Glomerular visceral epithelial cell (primary cell): ENCODE data around the gene LRRC7.

ENCODE experiments used
- DNase-seq: peaks from one replicate; pipeline ENCODE4 v3.0.0-alpha.2; 2016; ENCODE audit errors: extremely low spot score

The LRRC7 gene

DNA sequence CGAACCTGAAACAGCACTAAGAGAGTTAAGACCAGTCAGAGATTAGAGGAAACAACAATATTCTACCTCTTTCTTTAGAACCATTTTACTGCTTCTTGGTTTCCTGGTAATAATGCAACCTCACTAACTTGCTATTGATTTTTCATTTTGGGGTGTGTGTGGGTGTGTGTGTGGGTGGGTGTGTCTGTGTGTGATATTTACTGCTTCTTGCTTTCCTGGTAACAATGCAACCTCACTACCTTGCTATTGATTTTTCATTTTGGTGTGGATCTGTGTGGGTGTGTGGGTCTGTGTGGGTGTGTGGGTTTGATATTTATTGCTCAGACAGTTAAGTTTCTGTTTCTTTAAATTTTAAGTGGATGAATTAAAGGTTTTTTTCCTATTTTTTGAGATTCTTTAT lies 208.8 kb downstream of the LRRC7 start:
- DNase-seq: no peak

- DNase-seq: no peak
These were observed 209.7 kb downstream of the LRRC7 start for GRCh38 chr1:69777423-69777822.

- DNase-seq: no peak
These were observed 210.2 kb downstream of the LRRC7 start for GRCh38 chr1:69777971-69778370.

DNA sequence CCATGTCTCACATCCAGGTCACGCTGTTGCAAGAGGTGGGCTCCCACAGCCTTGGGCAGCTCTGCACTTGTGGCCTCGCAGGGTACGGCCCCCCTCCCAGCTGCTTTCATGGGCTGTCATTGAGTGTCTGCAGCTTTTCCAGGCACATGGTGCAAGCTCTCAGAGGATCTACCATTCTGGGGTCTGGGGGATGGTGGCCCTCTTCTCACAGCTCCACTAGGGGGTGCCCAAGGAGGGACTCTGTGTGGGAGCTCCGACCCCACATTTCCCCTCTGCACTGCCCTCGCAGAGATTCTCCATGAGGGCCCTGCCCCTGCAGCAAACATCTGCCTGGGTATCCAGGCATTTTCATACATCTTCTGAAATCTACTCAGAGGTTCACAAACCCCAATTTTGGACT lies 219.4 kb downstream of the LRRC7 start:
- DNase-seq: no peak

- DNase-seq: no peak
These were observed 223.6 kb downstream of the LRRC7 start for GRCh38 chr1:69791311-69791710.

DNA sequence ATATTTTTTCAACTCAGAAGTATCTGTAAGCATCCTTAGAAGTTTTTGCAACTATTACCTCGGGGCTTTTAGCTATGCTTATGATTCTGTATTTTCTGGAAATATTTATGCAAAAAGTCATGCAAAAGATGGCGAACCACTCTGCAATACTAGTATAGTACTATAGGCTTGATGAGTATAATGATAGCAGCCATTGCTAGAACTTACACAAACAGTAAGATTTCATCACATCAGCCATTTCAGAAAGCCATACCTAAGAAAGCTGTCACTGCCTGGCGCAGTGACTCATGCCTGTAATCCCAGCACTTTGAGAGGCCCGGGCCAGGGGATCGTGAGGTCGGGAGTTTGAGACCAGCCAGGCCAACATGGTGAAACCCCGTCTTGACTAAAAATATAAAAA lies 227.1 kb downstream of the LRRC7 start:
- no peak for DNase-seq

GRCh38 chr1:69814926-69815325 lies 247.2 kb downstream of the LRRC7 start:
- DNase-seq: no peak

DNA sequence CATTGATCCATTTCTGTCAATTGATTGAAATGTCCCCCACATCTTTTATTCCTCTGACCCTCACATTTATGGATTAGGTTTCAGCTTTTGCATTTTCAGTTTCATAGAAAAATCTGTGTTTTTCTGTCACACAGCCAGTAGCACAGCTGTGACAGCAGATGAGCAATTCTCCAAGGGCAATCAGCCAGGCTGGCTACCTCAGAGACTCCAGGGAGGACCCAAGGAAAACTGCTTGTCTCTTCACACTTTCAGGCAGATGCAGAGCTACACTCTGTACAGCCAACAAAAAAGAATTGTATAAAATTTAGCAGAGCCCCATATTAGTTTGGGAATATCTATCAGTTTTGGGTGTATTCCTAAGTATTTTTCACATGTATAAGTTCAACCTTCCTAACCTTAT lies 257.2 kb downstream of the LRRC7 start:
- DNase-seq: no peak

GRCh38 chr1:69827732-69828131 lies 260.0 kb downstream of the LRRC7 start:
- no peak for DNase-seq

DNA sequence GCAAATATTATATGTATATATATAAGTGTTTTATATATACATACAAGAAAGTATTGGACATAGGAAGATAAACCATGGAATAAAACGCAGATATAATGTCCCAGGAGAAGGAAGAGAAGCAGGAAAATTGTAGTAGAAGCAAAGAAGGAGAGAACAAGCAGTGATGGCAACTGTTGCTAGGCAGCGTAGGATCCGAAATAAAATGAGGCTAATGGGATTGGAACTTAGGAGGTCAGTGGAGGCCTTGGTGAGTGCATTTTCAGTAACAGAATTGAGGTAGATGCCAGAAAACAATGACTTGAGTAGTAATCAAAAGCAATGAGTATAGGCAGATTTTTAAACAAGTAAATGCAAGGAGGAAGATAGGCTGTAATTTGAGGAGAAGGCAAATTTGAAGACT lies 265.8 kb downstream of the LRRC7 start:
- DNase-seq: no peak

- no peak for DNase-seq
These were observed 266.6 kb downstream of the LRRC7 start for GRCh38 chr1:69834336-69834735.

- no peak for DNase-seq
These were observed 268.2 kb downstream of the LRRC7 start for GRCh38 chr1:69835955-69836354.

DNA sequence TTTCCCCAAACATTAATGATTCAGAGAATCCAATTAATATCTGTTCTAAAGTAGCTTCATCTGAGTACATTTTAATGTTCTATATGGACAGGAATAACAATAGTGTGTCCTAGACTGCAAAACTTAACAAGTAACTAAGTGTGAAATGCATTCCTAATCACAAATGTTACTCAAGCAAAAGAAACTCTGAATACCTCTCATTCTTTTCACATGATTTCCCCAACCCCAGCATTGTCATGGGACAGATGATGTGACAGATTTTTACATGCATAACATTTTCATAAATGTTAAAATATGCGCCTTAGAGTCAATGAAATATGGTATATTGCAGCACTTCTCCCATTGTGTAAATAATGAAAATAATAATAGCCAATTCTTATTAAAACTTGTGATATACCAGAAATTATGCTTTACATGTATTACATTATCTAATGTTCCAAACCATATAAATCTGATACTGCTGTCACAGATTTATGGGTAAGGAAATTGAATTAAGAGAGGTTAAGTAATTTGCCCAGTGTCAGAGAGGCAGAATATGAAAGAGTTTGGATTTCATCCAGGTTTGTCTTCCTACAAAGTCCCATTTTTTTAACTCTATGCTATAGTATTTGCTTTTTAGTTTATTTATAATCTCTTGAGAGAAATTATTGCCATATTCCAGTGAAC lies 269.4 kb downstream of the LRRC7 start:
- DNase-seq: peak; percentile 40

DNA sequence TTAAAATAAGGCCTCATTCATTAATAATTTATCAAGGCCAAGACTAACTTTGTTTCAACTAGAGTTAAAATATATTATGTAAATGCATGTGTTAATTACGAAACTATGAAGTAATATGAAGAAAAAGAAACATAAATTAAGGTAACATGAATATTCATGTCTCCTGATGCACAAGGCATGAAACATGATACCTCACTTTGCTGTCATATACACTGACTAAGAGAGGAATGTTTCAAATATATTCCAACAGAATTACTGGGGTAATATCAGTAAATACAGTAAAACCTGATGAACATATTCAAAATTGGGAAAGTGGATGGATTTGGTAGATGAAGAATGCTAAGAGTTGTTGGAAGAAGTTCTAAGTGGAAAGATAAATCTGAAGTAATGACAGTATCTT lies 274.6 kb downstream of the LRRC7 start:
- no peak for DNase-seq

DNA sequence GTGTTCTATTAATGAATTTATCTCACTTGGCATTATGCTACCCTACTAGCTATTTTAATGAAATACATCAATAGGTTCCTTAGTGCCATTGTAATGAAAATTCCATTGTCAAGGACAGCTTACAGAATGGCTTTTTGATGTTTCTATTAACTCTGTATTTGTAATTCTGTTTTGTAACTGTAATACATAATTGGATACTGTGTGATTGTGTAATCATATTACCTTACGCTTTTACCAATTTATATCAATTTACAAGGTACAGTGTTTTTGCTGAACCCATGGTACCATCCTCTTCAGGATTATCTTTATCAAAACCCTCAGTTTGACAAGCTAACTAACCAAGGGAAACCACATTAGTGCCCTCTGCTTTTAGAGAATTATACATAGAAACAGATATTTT lies 277.9 kb downstream of the LRRC7 start:
- no peak for DNase-seq

DNA sequence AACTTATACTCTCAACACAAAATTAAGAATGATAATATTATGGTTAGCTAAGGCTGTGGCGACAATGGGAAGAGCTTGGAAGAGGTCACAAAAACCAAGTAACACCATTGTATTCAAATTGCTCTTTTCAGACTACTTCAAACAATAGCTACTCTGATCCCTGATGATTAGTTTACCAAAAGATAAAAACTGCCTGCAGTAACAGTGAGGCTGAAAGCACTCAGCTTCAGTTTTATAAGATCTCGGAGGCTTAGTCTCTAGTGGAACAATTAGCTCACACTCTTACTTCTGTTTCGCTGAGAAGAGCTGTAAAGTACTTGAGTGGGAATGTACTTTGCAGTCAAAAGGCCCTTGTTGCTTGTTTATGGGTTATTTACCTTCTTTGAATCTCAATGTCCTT lies 278.5 kb downstream of the LRRC7 start:
- DNase-seq: no peak

- DNase-seq: no peak
These were observed 279.9 kb downstream of the LRRC7 start for GRCh38 chr1:69847670-69848069.

GRCh38 chr1:69852151-69852550 lies 284.4 kb downstream of the LRRC7 start:
- DNase-seq: no peak

GRCh38 chr1:69852706-69853105 lies 285.0 kb downstream of the LRRC7 start:
- DNase-seq: no peak

GRCh38 chr1:69858534-69858933 lies 290.8 kb downstream of the LRRC7 start:
- no peak for DNase-seq

- no peak for DNase-seq
These were observed 293.9 kb downstream of the LRRC7 start for GRCh38 chr1:69861641-69862040.

DNA sequence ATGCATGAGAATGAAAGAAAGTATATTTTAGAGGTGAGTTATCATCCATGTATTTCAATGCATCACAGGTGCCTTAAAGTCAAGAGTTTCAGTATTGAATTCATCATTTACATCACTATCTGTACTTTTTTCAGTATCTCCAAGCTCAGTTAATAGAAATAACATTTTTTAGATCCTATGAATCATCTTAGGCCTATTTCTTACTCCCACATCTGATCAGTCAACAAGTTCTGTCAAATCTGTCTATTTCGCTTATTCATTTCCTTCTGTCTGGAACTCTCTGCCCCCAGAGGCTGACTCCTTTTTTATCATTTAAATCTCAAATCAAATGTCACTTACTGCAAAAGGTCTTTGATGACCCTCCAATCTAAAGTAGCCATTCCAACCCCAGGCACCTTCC lies 295.2 kb downstream of the LRRC7 start:
- no peak for DNase-seq

DNA sequence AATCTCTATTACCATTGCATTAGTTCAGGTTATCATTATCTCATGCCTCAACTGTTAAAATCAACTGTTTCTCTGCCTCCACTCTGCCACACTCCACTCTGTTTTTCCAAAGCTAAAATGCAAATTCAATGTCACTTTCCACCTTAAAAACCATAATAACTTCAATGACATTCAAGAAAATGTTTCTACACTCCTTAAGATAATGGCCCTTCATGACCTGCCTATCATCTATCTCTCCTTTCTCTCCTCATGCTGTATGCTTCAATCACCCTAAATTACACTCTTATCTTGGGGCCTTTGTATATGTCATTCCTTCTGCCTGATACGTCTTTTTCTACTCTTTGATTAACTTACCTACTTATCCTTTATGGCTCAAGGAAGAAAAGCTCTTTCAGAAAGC lies 296.0 kb downstream of the LRRC7 start:
- DNase-seq: no peak

DNA sequence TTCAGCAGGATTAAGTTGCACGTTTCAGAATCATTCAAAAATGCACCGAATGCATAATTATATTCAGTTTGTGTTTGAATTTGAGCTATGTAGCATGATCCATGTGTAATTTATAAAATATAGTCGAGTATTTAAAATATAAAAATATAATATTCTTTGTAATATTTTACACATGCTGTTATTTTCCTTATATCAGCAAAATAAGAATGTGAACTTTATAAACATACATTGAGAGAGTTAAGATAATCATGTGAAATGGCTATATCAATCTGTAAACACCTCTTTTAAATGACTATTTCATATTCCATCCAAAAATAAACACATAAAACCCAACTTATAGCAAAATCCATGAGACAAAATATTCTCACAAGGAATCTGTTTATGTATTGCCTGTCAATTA lies 303.7 kb downstream of the LRRC7 start:
- no peak for DNase-seq
